ENCODE data around the gene CYTH2. TPM values are rescaled to one million over a fixed set of nuclear protein-coding genes. Genes with fewer than 3 reads are reported as not detected.

Gene CYTH2
- total RNA-seq, 1 donor from 2014 or later = 81.6 TPM

GRCh38 chr19:48445256-48445605, 23.9 kb upstream of the CYTH2 start:
- peak overlapping the region; percentile 100 for H3K4me3 ChIP-seq (ENCODE audit: low read depth, low read length)
- TF ChIP-seq CTCF (conservative IDR thresholded peaks at IDR 0.05; ENCODE audit: low read depth, low read length) = peak; percentile 65
- DNase-seq (ENCODE audit: low read depth) = peak; percentile 83

GRCh38 chr19:48445606-48446481, 23.3 kb upstream of the CYTH2 start, which contains the start of gene GRWD1:
Gene GRWD1 (plus strand): TSS chr19:48445983. CDS start chr19:48446006, 23 bp downstream.
- TF ChIP-seq CTCF (conservative IDR thresholded peaks at IDR 0.05; ENCODE audit: low read depth, low read length) = peak; percentile 28
- peak; percentile 84 for DNase-seq (ENCODE audit: low read depth)
- peak within 1 kb of the TSS; percentile 100 for H3K4me3 ChIP-seq (ENCODE audit: low read depth, low read length)

GRCh38 chr19:48446579-48446978, 22.6 kb upstream of the CYTH2 start:
- peak overlapping the region; percentile 100 for H3K4me3 ChIP-seq (ENCODE audit: low read depth, low read length)
- no peak for TF ChIP-seq CTCF (conservative IDR thresholded peaks at IDR 0.05; ENCODE audit: low read depth, low read length)
- DNase-seq (ENCODE audit: low read depth) = no peak

- H3K4me3 ChIP-seq (ENCODE audit: low read depth, low read length) = no peak overlapping the region
- no peak for DNase-seq (ENCODE audit: low read depth)
- TF ChIP-seq CTCF (conservative IDR thresholded peaks at IDR 0.05; ENCODE audit: low read depth, low read length) = no peak
Measured at GRCh38 chr19:48448563-48448962, 20.6 kb upstream of the CYTH2 start.

- no peak for DNase-seq (ENCODE audit: low read depth)
- no peak for TF ChIP-seq CTCF (conservative IDR thresholded peaks at IDR 0.05; ENCODE audit: low read depth, low read length)
- H3K4me3 ChIP-seq (ENCODE audit: low read depth, low read length) = no peak overlapping the region
Measured at GRCh38 chr19:48450441-48450840, 18.7 kb upstream of the CYTH2 start.

GRCh38 chr19:48450863-48451262, 18.3 kb upstream of the CYTH2 start:
- no peak overlapping the region for H3K4me3 ChIP-seq (ENCODE audit: low read depth, low read length)
- no peak for DNase-seq (ENCODE audit: low read depth)
- TF ChIP-seq CTCF (conservative IDR thresholded peaks at IDR 0.05; ENCODE audit: low read depth, low read length) = no peak

- TF ChIP-seq CTCF (conservative IDR thresholded peaks at IDR 0.05; ENCODE audit: low read depth, low read length) = no peak
- H3K4me3 ChIP-seq (ENCODE audit: low read depth, low read length) = no peak overlapping the region
- no peak for DNase-seq (ENCODE audit: low read depth)
Measured at GRCh38 chr19:48451624-48452023, 17.5 kb upstream of the CYTH2 start.
